ENCODE data around the gene MAP3K2. TPM values are rescaled to one million over a fixed set of nuclear protein-coding genes. Genes with fewer than 3 reads are reported as not detected.

MAP3K2 gene
- total RNA-seq, 4 donors from 2014 or later: 51.0 to 66.1 (median 64.7) TPM

- TF ChIP-seq CTCF (IDR thresholded peaks at IDR 0.05; ENCODE audit: low read depth): no peak
These were observed 76.8 kb downstream of the MAP3K2 start for GRCh38 chr2:127310980-127311379.

DNA sequence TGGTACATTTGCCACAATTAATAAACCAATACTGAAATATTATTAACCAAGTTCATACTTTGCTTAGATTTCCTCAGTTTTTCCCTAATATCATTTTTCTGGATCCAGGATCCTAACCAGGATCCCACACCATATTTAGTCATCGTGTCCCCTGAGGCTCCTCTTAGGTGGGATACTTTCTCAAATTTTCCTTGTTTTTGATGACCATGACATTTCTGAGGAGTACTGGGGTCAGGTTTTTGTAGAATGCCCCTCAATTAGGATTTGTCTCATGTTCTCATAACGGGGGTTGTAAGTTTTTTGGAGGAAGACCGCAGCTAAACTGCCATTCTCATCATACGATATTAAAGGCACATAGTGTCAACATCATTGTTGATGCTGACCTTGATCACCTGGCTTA is 78.3 kb downstream of the MAP3K2 start:
- no peak for TF ChIP-seq CTCF (IDR thresholded peaks at IDR 0.05; ENCODE audit: low read depth)

DNA sequence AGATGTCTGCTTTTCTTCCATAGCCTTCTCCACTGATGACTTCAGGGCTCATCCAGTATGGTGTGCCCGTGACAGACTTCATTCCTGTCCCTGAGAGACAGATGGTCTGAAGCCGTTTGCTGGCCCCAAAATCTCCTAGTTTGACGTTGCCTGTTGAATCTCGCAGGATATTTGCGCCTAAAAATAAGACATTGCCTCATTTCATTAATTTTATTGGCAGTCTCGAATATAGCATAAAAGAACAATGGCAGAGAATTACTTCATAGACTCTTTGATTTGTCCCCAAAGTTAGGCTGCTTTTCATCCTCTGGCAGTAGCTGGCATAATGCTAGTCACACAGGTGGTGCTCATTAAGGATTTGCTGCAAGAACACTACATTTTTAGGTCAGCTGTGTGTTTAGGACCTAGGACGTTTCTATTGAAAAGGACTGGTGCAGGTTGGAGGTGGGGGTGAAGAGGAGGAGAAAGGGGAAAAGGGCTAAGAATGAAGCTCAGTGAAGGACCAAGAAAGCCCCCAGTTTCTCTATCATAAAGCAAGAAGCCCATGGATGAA is 79.1 kb downstream of the MAP3K2 start:
- TF ChIP-seq CTCF (IDR thresholded peaks at IDR 0.05; ENCODE audit: low read depth): no peak

DNA sequence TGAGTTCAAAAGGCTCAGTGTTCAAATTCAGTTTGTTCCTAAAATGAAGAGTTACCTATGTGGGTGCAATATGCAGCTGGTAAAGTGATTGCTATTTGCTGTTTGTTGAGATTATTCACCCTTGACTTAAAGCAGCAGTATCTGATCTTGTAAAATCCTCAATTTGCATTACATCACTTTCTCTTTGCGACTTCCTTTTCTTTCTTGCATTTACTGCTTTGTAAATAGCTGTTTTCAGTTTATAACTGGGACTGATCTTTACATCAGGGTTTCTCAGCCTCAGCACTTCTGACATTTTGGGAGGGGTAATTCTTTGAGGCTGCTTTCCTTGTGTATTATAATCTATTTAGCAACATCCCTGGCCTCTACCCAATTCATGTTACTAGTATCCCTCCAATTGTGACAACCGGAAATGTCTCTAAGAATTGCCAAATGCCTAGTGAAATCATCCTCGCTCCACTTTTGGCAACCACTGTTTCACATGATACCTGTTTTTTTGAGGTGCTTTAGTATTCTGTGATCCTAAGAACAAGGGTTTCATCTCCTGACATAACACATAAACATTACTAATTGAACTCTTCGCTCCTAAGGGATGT is 81.7 kb downstream of the MAP3K2 start:
- no peak for TF ChIP-seq CTCF (IDR thresholded peaks at IDR 0.05; ENCODE audit: low read depth)

DNA sequence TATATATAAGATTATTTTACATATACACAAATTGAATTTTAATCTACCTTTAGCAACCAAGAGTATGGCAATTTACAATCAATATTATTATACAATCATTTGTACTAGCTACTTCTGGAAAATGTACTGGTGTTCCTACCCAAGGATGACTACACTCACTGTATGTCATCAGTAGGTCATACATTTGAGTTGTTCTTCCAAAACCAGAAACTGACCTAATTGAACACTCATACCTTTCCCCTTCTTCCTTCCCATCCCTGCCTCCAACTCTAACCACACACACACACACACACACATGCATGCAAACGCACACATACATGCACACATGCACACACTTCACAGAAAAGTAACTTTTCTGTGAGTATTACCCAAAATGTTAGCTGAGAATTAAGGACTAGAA is 85.6 kb downstream of the MAP3K2 start:
- TF ChIP-seq CTCF (IDR thresholded peaks at IDR 0.05; ENCODE audit: low read depth): no peak

- no peak for TF ChIP-seq CTCF (IDR thresholded peaks at IDR 0.05; ENCODE audit: low read depth)
These were observed 93.8 kb downstream of the MAP3K2 start, which contains the start of gene ERCC3 for GRCh38 chr2:127293748-127294562. ERCC3 (minus strand) TSS chr2:127294144; CDS start chr2:127294081, 63 bp downstream.

DNA sequence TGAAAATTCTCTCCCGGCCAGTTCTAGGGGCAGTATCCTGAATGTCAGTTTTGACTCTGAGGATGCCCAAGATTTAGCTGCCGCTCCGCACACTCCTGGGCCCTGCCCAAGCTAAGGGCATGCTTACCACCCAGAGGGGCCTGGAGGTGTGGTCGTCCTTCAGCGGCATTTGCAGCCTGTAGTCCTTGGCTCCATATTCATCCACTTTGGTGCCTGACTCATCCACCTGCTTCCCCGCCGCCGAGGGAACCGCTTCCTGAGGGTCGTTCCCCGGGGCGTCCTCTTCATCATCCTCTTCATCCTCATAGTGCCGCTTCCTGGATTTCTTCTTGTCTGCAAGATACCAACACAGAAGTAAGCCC is 94.4 kb downstream of the MAP3K2 start:
- no peak for TF ChIP-seq CTCF (IDR thresholded peaks at IDR 0.05; ENCODE audit: low read depth)

All from subcutaneous adipose tissue (tissue), 4 donors.